ENCODE data around the gene ECE1. TPM values are rescaled to one million over a fixed set of nuclear protein-coding genes. Genes with fewer than 3 reads are reported as not detected.
"Not testable (repeated sequence)": the region's sequence is repeated elsewhere in the genome, so short reads cannot be mapped to it uniquely, and the experiment has no call there.

ECE1 gene
- total RNA-seq, 1 donor from 2014 or later = 223 TPM

GRCh38 chr1:21290546-21290944 is 282 bp upstream of the ECE1 start:
- no peak for DNase-seq

- no peak for DNase-seq
Observed at GRCh38 chr1:21289127-21289526, 1.1 kb downstream of the ECE1 start.

GRCh38 chr1:21287905-21288514 is 2.3 kb downstream of the ECE1 start:
- no peak for DNase-seq

DNA sequence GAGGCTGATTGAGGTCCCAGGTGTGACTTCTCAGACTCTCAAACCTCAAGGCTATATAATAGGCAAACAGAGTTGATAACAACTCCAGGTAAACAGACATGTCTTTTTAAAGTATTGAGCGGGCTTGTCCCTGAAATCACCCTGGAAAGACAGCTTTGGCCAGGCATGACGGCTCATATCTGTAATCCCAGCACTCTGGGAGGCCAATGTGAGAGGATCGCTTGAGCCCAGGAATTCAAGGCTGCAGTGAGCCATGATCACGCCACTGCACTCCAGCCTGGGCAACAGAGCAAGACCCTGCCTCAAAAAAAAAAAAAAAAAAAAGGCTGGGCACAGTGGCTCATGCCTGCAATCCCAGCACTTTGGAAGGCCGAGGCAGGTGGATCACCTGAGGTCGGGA is 4.9 kb downstream of the ECE1 start:
- not testable (repeated sequence) for DNase-seq

- DNase-seq = no peak
Observed at GRCh38 chr1:21285055-21285372, 5.2 kb downstream of the ECE1 start.

DNA sequence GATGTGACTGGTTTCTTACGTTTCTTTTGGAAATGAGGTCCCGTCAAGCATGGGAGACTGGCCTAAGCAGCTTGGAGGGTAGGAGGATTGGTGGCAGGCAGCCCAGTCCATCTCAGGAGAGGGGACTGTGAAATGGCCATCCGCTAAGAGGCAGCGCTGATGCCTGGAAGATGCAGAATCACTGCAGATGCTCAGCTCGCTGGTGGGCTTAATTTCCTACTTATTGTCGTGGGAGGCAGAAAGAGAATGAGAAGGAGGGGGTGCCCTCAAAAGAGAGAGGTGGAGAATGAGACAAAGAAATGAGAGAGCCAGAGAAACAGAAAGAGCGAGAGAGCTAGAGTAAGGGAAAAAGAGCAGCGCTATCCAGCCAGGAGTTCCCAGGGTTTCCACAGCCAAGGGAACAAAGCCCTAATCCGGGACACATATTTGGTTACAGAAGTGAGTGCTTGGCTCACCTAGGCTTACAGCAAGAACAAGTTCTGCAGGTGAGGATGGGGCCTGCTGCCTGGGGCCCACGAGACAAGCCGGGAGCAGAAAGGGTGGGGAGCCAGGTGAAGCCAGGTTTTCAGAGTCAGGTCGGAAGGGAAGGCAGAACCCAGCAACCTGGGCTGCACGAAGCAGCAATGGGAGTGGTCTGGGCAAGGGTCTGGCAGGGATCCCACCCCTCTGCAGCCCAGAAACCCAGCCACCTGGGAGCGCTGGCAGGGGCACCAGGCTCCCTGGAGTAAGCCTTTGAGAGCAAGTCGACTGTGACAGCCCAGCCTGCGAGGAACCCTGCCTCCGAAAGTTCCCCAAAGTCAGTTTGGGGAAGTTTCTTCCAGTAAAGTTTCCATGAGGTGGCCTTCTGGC is 5.8 kb downstream of the ECE1 start:
- no peak for DNase-seq

- no peak for DNase-seq
Observed at GRCh38 chr1:21283524-21283923, 6.7 kb downstream of the ECE1 start.

GRCh38 chr1:21282020-21282419 is 8.2 kb downstream of the ECE1 start:
- DNase-seq = not testable (repeated sequence)

- peak; percentile 65 for DNase-seq
Observed at GRCh38 chr1:21280482-21280881, 9.8 kb downstream of the ECE1 start.

DNA sequence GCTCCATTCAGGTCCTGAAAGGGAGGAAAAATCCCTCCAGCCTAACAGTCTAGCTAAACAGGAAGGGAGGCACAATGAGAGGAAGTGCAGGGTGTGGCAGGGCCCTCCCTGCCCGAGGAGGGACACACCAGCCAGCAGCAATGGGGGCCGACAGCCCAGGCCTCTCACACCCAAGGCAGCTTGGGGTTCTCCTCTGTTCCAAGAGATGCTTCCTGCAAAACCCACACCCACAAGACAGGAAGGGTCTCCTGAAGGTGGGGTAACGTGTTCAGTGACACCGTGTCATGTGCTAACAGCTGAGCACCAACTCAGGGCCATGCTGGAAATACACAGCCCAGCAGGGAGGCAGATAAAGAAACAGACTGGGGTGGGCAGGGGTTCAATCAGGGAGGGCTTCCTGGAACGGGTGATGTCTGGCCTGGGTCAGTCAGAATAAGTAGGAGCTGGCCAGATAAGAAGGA is 10.2 kb downstream of the ECE1 start:
- DNase-seq = peak; percentile 87

DNA sequence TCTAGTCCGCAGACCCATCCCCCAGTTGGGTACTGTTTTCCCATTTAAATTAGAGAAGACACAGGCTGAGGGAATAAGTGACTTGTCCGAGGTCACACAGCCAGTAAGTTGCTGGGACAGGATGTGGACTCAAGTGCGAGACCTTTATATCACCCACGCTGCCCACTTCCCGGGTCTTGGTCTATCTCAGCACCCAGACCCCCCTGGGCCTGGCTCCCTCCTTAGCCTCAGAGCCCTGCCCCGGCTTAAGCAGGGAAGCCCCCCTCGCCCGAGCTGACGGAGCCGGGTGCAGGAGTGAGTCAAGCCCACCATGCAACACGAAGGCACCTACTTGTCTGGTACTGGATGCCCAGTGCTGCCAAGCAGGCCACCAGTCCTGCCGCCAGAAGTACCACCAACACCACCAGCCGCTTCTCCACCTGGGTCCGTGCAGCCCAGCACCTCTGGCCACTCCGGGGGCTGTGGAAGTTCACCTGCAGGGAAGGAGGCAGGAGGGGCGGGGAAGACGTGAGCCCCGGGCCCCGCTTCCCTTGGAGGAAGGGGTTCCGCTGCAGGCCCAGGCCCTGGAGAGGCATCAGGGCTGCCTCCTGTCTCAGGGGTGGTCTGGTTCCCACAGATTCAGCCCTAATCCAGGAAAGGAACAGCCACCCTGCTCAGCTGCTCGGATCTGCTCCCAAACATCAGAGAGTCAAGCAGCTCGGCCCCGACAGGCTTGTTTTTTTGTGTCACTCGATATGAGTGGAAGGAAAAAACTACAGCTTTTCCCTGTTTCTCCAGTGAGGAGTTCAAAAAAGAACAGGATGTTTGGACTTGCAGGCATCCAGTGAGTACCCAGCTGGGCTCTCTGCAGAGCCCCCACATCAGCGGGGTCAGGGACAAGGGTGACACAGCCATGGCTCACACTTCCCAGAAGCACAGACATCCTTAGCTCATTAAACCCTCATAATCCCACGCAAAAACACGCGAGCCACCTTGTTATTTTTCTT is 11.1 kb downstream of the ECE1 start:
- DNase-seq = peak; percentile 76

DNA sequence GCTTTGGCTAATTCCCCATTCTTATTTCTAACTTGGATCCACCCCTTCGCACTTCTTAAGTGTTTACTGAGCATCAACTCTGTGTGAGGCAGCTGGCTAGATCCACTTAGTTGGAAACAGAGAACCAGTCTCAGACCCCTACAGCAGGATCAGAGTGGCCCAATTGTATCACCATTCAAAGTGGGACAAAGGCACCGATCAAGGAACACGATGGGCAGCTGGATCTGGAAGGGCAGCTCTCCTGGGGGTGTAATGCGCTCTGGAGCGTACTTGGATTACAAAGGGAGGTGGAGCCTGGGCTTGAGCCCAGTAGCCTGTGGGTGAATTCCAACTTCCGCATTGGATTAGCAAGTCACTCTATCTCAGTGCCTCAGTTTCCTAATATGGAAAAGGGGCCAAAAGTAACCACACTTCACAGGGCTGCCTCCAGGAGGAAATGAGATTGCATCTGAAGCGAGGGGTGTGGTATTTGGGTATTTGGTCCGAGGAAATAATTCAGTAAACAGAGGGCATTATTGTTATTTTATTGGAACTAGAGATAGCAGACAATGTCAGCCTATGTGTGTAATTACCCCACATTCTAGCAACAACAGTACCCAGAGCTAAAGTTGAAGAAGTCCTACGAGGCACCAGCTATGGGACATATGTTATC is 11.9 kb downstream of the ECE1 start:
- peak; percentile 83 for DNase-seq

GRCh38 chr1:21277180-21277579 is 13.1 kb downstream of the ECE1 start:
- DNase-seq = no peak

- no peak for DNase-seq
Observed at GRCh38 chr1:21272540-21272939, 17.7 kb downstream of the ECE1 start.

GRCh38 chr1:21271550-21271949 is 18.7 kb downstream of the ECE1 start:
- no peak for DNase-seq

DNA sequence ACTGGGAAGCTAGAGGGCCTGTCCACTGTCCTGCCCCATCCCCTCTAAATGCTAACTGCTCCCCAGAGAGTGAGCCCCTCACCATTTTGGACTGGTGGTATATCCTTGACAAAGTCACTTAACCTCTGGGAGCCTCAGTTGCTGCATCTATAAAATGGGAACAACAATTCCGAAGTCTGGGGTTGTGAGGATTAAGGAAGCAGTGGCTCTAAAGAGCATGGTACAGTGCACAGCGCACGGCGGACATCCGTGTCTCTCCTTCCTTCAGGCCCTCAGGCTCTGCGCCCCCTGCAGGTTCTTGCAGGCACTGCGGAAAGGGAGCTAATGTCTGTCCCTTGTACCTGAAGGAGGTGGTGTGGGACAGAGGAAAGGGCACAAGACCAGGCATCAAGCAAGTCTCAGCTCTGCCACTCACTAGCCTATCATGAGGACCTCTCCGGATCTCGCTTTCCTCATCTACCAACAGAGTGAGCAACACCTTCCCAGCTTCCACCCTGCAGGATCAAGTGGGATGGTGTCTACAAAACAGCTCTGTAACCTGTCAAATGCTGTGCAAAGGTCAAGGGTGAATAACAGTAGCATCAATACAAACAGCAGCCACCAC is 20.1 kb downstream of the ECE1 start:
- DNase-seq = peak; percentile 88

- no peak for DNase-seq
Observed at GRCh38 chr1:21269461-21270085, 20.7 kb downstream of the ECE1 start.

- peak; percentile 54 for DNase-seq
Observed at GRCh38 chr1:21268281-21269239, 21.7 kb downstream of the ECE1 start.

- DNase-seq = no peak
Observed at GRCh38 chr1:21267191-21268077, 22.8 kb downstream of the ECE1 start.

All from dermis blood vessel endothelial cell (primary cell).